ENCODE results near the gene OR51E1.

The OR51E1 gene

DNA sequence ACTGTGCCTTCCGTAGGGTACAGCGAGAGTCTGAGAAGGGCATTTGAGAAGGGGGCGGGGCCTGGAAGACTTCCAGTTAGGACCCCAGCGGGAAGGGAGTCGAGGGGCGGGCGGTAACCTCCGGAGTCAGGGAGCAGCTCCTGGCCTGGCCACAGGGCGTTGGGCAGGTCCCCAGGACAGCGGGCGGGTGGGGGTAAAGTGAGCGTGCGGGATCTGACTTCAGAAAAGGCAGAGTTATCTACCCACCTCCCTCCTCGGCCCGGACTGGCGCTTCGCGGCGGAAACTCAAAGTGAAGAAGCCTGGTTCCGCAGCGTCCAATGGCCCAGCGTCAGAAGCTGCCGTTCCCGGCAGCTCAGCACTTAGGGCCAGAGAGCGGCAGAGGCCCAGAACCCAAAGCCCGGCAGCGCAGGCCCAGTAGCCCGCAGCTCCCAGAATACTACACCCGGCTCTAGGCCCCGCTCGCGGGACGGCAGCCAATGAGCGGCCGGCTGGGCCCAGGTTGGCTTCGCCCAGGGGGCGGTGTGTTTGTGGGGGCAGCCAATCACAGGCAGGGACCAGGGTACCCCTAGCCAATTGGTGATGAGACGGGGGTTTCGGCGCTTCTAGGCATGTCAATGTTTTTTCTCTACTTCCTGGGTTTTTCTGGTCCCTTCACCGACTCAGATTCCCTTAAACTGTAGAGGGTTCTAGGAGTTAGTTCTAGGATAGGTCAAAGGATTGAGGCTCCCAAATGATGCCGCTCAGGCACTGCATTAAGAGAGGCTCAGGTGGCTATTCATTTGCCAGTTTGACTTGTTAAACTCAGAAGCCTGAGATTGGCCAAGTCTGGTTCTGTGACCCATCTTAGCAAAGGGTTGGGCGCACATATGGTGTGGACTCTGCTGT lies 35.8 kb upstream of the OR51E1 start, which contains the start of gene TRIM68:
TRIM68 (minus strand) TSS at position 451 of the 886 bp plus-strand sequence. CDS start 2,727 bp downstream, outside the sequence.
- peaks cover 0 to 24% of the 10 kb centered on the region in 2 donors for H3K36me3 ChIP-seq (replicated peaks in 1 of 2; ENCODE audit: control insufficient read depth in 2 of 2, insufficient read depth in 2 of 2, low read length in 2 of 2)
- H4K91ac ChIP-seq (ENCODE audit: low read depth, low read length, poor library complexity), result no peak within 1 kb of the TSS
- H3K27me3 ChIP-seq (ENCODE audit: control insufficient read depth in 3 of 3, insufficient read depth in 3 of 3, low read depth in 1 of 3, low read length in 3 of 3), result no peaks in the 10 kb centered on the region
- peak within 1 kb of the TSS; percentile 70 to 88 for H3K4me3 ChIP-seq (ENCODE audit: low read length in 2 of 2)
- peak within 1 kb of the TSS; percentile 48 for H3K23ac ChIP-seq (ENCODE audit: low read depth, low read length, poor library complexity)
- peak within 1 kb of the TSS; percentile 98 for H3K18ac ChIP-seq (ENCODE audit: low read length)
- H2BK12ac ChIP-seq (ENCODE audit: low read length), result no peak within 1 kb of the TSS
- H3K79me1 ChIP-seq (ENCODE audit: low read depth, low read length), result no peaks in the 10 kb centered on the region
- no peaks in the 10 kb centered on the region for H3K9me3 ChIP-seq (replicated peaks in 1 of 2; ENCODE audit: control insufficient read depth in 2 of 2, insufficient read depth in 1 of 2, low read depth in 1 of 2, low read length in 2 of 2)
- H2BK5ac ChIP-seq (ENCODE audit: low read length), result no peak within 1 kb of the TSS
- H2AFZ ChIP-seq (ENCODE audit: low read length), result peak within 1 kb of the TSS; percentile 98
- peak; percentile 78 for DNase-seq (ENCODE audit: low spot score)
- peak within 1 kb of the TSS; percentile 93 for H3K27ac ChIP-seq (replicated peaks; ENCODE audit: low read length)
- H3K4me2 ChIP-seq (ENCODE audit: insufficient read depth, low read length, poor library complexity, severe bottlenecking), result peak within 1 kb of the TSS; percentile 68
- H3K4me1 ChIP-seq (ENCODE audit: control insufficient read depth in 2 of 2, insufficient read depth in 1 of 2, low read depth in 1 of 2, low read length in 2 of 2), result peaks cover 4 to 5% of the 10 kb centered on the region in 2 donors
- no peak within 1 kb of the TSS for H2AK5ac ChIP-seq (ENCODE audit: low read depth, low read length)
- H3K9ac ChIP-seq (ENCODE audit: low read depth, low read length, poor library complexity), result peak within 1 kb of the TSS; percentile 89
- H4K8ac ChIP-seq (ENCODE audit: low read depth, low read length), result no peak within 1 kb of the TSS
- H2BK15ac ChIP-seq (ENCODE audit: low read length), result no peak within 1 kb of the TSS
- H2BK120ac ChIP-seq (ENCODE audit: low read depth, low read length), result no peak within 1 kb of the TSS
- H3K14ac ChIP-seq (ENCODE audit: low read length), result no peak within 1 kb of the TSS
- H3K4ac ChIP-seq (ENCODE audit: low read length), result no peak within 1 kb of the TSS
- WGBS, 2 donors (ENCODE audit: extremely low coverage in 2 of 2, insufficient read length in 2 of 2, insufficient replicate concordance in 1 of 2), result no CpG with 5 or more reads among the region's 43 CpGs

DNA sequence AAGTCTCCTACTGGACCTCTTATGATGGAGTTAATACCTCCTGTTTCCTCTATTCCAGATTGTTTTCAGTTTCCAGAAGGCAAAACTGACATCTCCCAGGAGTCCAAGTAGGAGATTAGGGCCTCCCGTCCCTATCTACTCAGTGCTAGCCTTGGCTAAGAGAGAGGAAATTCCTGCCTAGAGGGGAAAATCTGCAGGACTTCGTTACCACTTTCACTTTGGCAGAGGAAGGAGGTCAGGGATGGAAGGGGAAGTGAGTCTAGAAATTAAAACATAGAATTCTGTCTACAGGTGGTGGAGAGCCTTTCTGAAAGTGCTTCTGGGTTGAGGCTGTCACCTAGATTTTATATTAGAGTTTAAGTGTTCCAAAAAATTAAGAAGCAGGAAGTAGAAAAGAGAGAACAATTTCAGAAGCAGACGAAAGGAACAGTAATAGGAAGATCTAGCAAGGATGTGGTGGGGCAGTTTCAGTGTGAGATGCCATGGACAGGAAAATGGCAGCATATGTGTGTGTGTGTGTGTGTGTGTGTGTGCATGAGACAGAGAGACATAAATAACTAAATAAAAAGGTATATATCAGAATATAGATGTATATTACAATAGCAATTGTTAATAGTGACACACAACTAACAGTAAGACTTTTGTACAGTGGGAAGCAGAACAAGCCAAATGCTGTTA lies 33.4 kb upstream of the OR51E1 start:
- no peak overlapping the region for H3K9ac ChIP-seq (ENCODE audit: low read depth, low read length, poor library complexity)
- H2BK5ac ChIP-seq (ENCODE audit: low read length), result no peak overlapping the region
- peaks cover 4 to 5% of the 10 kb centered on the region in 2 donors for H3K4me1 ChIP-seq (ENCODE audit: control insufficient read depth in 2 of 2, insufficient read depth in 1 of 2, low read depth in 1 of 2, low read length in 2 of 2)
- H3K36me3 ChIP-seq (replicated peaks in 1 of 2; ENCODE audit: control insufficient read depth in 2 of 2, insufficient read depth in 2 of 2, low read length in 2 of 2), result peaks cover 0 to 3% of the 10 kb centered on the region in 2 donors
- H3K4me3 ChIP-seq (ENCODE audit: low read length in 2 of 2), result no peak overlapping the region
- H3K4me2 ChIP-seq (ENCODE audit: insufficient read depth, low read length, poor library complexity, severe bottlenecking), result no peak overlapping the region
- no peaks in the 10 kb centered on the region for H3K9me3 ChIP-seq (replicated peaks in 1 of 2; ENCODE audit: control insufficient read depth in 2 of 2, insufficient read depth in 1 of 2, low read depth in 1 of 2, low read length in 2 of 2)
- H3K27ac ChIP-seq (replicated peaks; ENCODE audit: low read length), result no peak overlapping the region
- no peak overlapping the region for H2BK120ac ChIP-seq (ENCODE audit: low read depth, low read length)
- WGBS, 2 donors (ENCODE audit: extremely low coverage in 2 of 2, insufficient read length in 2 of 2, insufficient replicate concordance in 1 of 2), result no CpG with 5 or more reads among the region's 3 CpGs
- DNase-seq (ENCODE audit: low spot score), result no peak
- no peaks in the 10 kb centered on the region for H3K79me1 ChIP-seq (ENCODE audit: low read depth, low read length)
- H3K14ac ChIP-seq (ENCODE audit: low read length), result no peak overlapping the region
- no peak overlapping the region for H2BK15ac ChIP-seq (ENCODE audit: low read length)
- H4K91ac ChIP-seq (ENCODE audit: low read depth, low read length, poor library complexity), result no peak overlapping the region
- H2BK12ac ChIP-seq (ENCODE audit: low read length), result no peak overlapping the region
- peak overlapping the region; percentile 74 for H2AFZ ChIP-seq (ENCODE audit: low read length)
- no peak overlapping the region for H3K4ac ChIP-seq (ENCODE audit: low read length)
- no peak overlapping the region for H3K18ac ChIP-seq (ENCODE audit: low read length)
- no peak overlapping the region for H2AK5ac ChIP-seq (ENCODE audit: low read depth, low read length)
- no peak overlapping the region for H4K8ac ChIP-seq (ENCODE audit: low read depth, low read length)
- peaks cover 0 to 8% (median 0%) of the 10 kb centered on the region in 3 experiments for H3K27me3 ChIP-seq (ENCODE audit: control insufficient read depth in 3 of 3, insufficient read depth in 3 of 3, low read depth in 1 of 3, low read length in 3 of 3)
- no peak overlapping the region for H3K23ac ChIP-seq (ENCODE audit: low read depth, low read length, poor library complexity)

DNA sequence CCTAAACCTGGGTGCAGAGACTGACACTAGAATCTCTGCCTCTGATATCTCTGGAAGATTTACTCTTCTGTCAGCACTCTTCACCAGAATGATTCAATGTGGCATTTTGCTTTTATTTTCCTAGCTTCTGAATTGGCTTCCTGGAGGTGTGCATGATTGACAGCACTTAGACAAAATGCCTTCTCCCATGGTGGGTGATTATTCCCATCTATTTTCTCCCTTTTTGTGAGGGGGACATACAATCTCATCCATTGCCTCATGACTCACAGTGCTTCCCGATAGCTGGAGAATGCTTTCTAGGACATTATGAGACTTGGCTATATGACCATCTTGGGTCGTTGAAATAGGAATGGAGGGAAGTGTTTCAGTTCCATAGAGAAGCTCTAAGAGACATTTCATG lies 31.8 kb upstream of the OR51E1 start:
- no peaks in the 10 kb centered on the region for H3K36me3 ChIP-seq (replicated peaks in 1 of 2; ENCODE audit: control insufficient read depth in 2 of 2, insufficient read depth in 2 of 2, low read length in 2 of 2)
- H3K4me3 ChIP-seq (ENCODE audit: low read length in 2 of 2), result no peak overlapping the region
- H3K4me1 ChIP-seq (ENCODE audit: control insufficient read depth in 2 of 2, insufficient read depth in 1 of 2, low read depth in 1 of 2, low read length in 2 of 2), result peaks cover 3 to 5% of the 10 kb centered on the region in 2 donors
- H3K27me3 ChIP-seq (ENCODE audit: control insufficient read depth in 3 of 3, insufficient read depth in 3 of 3, low read depth in 1 of 3, low read length in 3 of 3), result peaks cover 0 to 11% (median 0%) of the 10 kb centered on the region in 3 experiments
- H3K4me2 ChIP-seq (ENCODE audit: insufficient read depth, low read length, poor library complexity, severe bottlenecking), result no peak overlapping the region
- H3K18ac ChIP-seq (ENCODE audit: low read length), result no peak overlapping the region
- H4K91ac ChIP-seq (ENCODE audit: low read depth, low read length, poor library complexity), result no peak overlapping the region
- H3K23ac ChIP-seq (ENCODE audit: low read depth, low read length, poor library complexity), result no peak overlapping the region
- no peak overlapping the region for H2AK5ac ChIP-seq (ENCODE audit: low read depth, low read length)
- H3K79me1 ChIP-seq (ENCODE audit: low read depth, low read length), result no peaks in the 10 kb centered on the region
- H2BK15ac ChIP-seq (ENCODE audit: low read length), result no peak overlapping the region
- H3K4ac ChIP-seq (ENCODE audit: low read length), result no peak overlapping the region
- no CpG with 5 or more reads among the region's 2 CpGs for WGBS, 2 donors (ENCODE audit: extremely low coverage in 2 of 2, insufficient read length in 2 of 2, insufficient replicate concordance in 1 of 2)
- no peak overlapping the region for H3K27ac ChIP-seq (replicated peaks; ENCODE audit: low read length)
- DNase-seq (ENCODE audit: low spot score), result no peak
- H3K9me3 ChIP-seq (replicated peaks in 1 of 2; ENCODE audit: control insufficient read depth in 2 of 2, insufficient read depth in 1 of 2, low read depth in 1 of 2, low read length in 2 of 2), result no peaks in the 10 kb centered on the region
- no peak overlapping the region for H4K8ac ChIP-seq (ENCODE audit: low read depth, low read length)
- H2AFZ ChIP-seq (ENCODE audit: low read length), result no peak overlapping the region
- H2BK12ac ChIP-seq (ENCODE audit: low read length), result no peak overlapping the region
- H3K9ac ChIP-seq (ENCODE audit: low read depth, low read length, poor library complexity), result no peak overlapping the region
- H2BK120ac ChIP-seq (ENCODE audit: low read depth, low read length), result no peak overlapping the region
- H2BK5ac ChIP-seq (ENCODE audit: low read length), result no peak overlapping the region
- H3K14ac ChIP-seq (ENCODE audit: low read length), result no peak overlapping the region

DNA sequence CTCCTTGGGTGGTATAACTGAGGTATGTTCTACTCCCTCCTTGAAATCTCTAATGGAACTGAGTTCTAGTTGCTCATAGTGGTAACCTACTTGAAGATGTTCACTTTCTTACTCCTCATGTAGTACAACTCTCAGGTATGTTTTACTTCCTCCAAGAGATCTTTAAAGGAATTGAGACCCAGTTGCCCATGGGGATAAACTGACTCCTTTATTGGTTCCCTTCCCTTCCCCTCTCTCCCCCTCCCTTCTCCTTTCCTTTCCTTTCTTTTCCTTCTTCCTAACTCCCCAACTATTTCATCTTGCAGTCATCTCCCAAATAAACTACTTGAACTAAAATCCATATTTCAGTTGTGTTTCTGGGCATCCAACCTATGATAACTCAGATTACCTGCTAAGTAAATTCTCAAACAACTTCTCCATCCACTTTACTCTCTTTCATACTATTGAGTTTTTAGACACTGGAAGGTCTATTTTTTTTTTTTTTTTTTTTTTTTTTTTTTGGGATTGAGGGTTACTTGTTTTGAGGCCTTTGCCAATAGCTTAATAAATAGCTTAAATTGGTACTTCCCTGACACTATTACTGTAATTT lies 27.8 kb upstream of the OR51E1 start:
- H2AFZ ChIP-seq (ENCODE audit: low read length), result no peak overlapping the region
- no peaks in the 10 kb centered on the region for H3K36me3 ChIP-seq (replicated peaks in 1 of 2; ENCODE audit: control insufficient read depth in 2 of 2, insufficient read depth in 2 of 2, low read length in 2 of 2)
- H4K91ac ChIP-seq (ENCODE audit: low read depth, low read length, poor library complexity), result no peak overlapping the region
- H3K4me3 ChIP-seq (ENCODE audit: low read length in 2 of 2), result no peak overlapping the region
- no peak for DNase-seq (ENCODE audit: low spot score)
- peaks cover 0 to 5% of the 10 kb centered on the region in 2 donors for H3K4me1 ChIP-seq (ENCODE audit: control insufficient read depth in 2 of 2, insufficient read depth in 1 of 2, low read depth in 1 of 2, low read length in 2 of 2)
- H3K14ac ChIP-seq (ENCODE audit: low read length), result no peak overlapping the region
- H2BK15ac ChIP-seq (ENCODE audit: low read length), result no peak overlapping the region
- H3K79me1 ChIP-seq (ENCODE audit: low read depth, low read length), result no peaks in the 10 kb centered on the region
- H2AK5ac ChIP-seq (ENCODE audit: low read depth, low read length), result no peak overlapping the region
- H2BK120ac ChIP-seq (ENCODE audit: low read depth, low read length), result no peak overlapping the region
- no peak overlapping the region for H3K4me2 ChIP-seq (ENCODE audit: insufficient read depth, low read length, poor library complexity, severe bottlenecking)
- H2BK5ac ChIP-seq (ENCODE audit: low read length), result no peak overlapping the region
- H3K18ac ChIP-seq (ENCODE audit: low read length), result no peak overlapping the region
- no peak overlapping the region for H2BK12ac ChIP-seq (ENCODE audit: low read length)
- H3K27ac ChIP-seq (replicated peaks; ENCODE audit: low read length), result no peak overlapping the region
- no peak overlapping the region for H3K9ac ChIP-seq (ENCODE audit: low read depth, low read length, poor library complexity)
- H3K23ac ChIP-seq (ENCODE audit: low read depth, low read length, poor library complexity), result no peak overlapping the region
- H3K4ac ChIP-seq (ENCODE audit: low read length), result no peak overlapping the region
- H4K8ac ChIP-seq (ENCODE audit: low read depth, low read length), result no peak overlapping the region
- no peaks in the 10 kb centered on the region for H3K9me3 ChIP-seq (replicated peaks in 1 of 2; ENCODE audit: control insufficient read depth in 2 of 2, insufficient read depth in 1 of 2, low read depth in 1 of 2, low read length in 2 of 2)
- peaks cover 0 to 11% (median 0%) of the 10 kb centered on the region in 3 experiments for H3K27me3 ChIP-seq (ENCODE audit: control insufficient read depth in 3 of 3, insufficient read depth in 3 of 3, low read depth in 1 of 3, low read length in 3 of 3)
